ENCODE results near the gene DNAAF8.
"Not testable (repeated sequence)": the region's sequence is repeated elsewhere in the genome, so short reads cannot be mapped to it uniquely, and the experiment has no call there.

DNA sequence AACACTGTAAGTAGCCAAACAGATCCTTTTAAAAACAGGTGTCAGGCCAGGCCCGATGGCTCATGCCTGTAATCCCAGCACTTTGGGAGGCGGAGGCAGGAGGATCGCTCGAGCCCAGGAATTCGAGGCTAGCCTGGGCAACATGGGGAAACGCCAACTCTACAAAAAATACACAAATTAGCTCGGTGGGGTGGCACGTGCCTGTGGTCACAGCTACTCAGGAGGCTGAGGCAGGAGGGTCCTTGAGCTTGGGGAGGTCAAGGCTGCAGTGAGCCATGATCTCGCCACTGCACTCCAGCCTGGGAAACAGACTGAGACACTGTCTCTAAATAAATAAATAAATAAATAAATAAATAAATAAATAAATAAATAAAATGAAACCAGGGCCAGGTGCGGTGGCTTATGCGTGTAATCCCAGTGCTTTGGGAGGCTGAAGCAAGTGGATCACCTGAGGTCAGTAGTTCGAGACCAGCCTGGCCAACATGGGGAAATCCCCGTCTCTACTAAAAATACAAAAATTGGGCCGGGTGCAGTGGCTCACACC lies 50.2 kb downstream of the DNAAF8 start:
- TF ChIP-seq CTCF, POLR2A (IDR thresholded peaks at IDR 0.05): not testable (repeated sequence)

Measured in adrenal gland (tissue), 5 donors.